GM06990 (cell line): ENCODE results near the gene HSP90AB1.
A peak's percentile ranks its signal among the peaks of the same experiment; 100 is the strongest.

ENCODE experiments used
- DNase-seq: peaks from one replicate; pipeline ENCODE4 v3.0.0-alpha.2; 2011; ENCODE audit not compliant: insufficient read length; ENCODE audit errors: extremely low read depth
- H3K27me3 ChIP-seq: replicated peaks from 2 replicates; pipeline ENCODE4 v1.6.0; 2011; ENCODE audit warnings: low read length; ENCODE audit not compliant: control insufficient read depth, insufficient read depth
- H3K36me3 ChIP-seq: 2 replicates; pipeline ENCODE4 v1.5.1; 2011; ENCODE audit warnings: low read length; ENCODE audit not compliant: control insufficient read depth, insufficient read depth
- H3K4me3 ChIP-seq: replicated peaks from 2 replicates; pipeline ENCODE4 v1.5.1; 2011; ENCODE audit warnings: low read depth, mild to moderate bottlenecking, control low read depth, low read length
- CTCF ChIP-seq: IDR thresholded peaks from 2 replicates; pipeline ENCODE4 v1.5.1; 2011; ENCODE audit warnings: low read length, control low read depth, mild to moderate bottlenecking, inconsistent platforms; ENCODE audit not compliant: insufficient read depth, poor library complexity, severe bottlenecking

The HSP90AB1 gene

GRCh38 chr6:44216677-44217331 lies 30.1 kb upstream of the HSP90AB1 start, which contains the start of gene MYMX:
TSS of gene MYMX (plus strand) at chr6:44216926. CDS start at chr6:44217472, 546 bp downstream.
- DNase-seq = no peak
- Histone ChIP-seq H3K36me3 (no peaks in the 10 kb centered on the region), H3K27me3 (no peaks in the 10 kb centered on the region), H3K4me3 (no peak within 1 kb of the TSS)
- no peak for TF ChIP-seq CTCF

GRCh38 chr6:44217332-44218143 lies 29.4 kb upstream of the HSP90AB1 start:
- no peak for TF ChIP-seq CTCF
- DNase-seq = no peak
- Histone ChIP-seq H3K27me3 (no peaks in the 10 kb centered on the region), H3K36me3 (no peaks in the 10 kb centered on the region), H3K4me3 (no peak overlapping the region)

- Histone ChIP-seq H3K4me3 (peak overlapping the region; percentile 70), H3K36me3 (no peaks in the 10 kb centered on the region), H3K27me3 (no peaks in the 10 kb centered on the region)
- TF ChIP-seq CTCF = no peak
- DNase-seq = peak; percentile 86
Measured at GRCh38 chr6:44219053-44219814, 27.7 kb upstream of the HSP90AB1 start.

GRCh38 chr6:44219815-44220784 lies 26.8 kb upstream of the HSP90AB1 start:
- no peak for TF ChIP-seq CTCF
- peak overlapping the region; percentile 70 for H3K4me3 ChIP-seq
- H3K36me3 ChIP-seq = no peaks in the 10 kb centered on the region
- DNase-seq = no peak
- no peaks in the 10 kb centered on the region for H3K27me3 ChIP-seq

GRCh38 chr6:44220913-44221290 lies 26.0 kb upstream of the HSP90AB1 start:
- H3K27me3 ChIP-seq = no peaks in the 10 kb centered on the region
- H3K36me3 ChIP-seq = no peaks in the 10 kb centered on the region
- no peak for DNase-seq
- H3K4me3 ChIP-seq = no peak overlapping the region
- no peak for TF ChIP-seq CTCF
